Astrocyte (in vitro differentiated cells and primary cell): ENCODE data around the gene NEMP1.

Experiments
- EZH2 ChIP-seq: IDR thresholded peaks from 2 replicates; pipeline ENCODE4 v1.6.1; 2012; ENCODE audit warnings: mild to moderate bottlenecking, low read length, inconsistent platforms; ENCODE audit not compliant: insufficient read depth
- TF ChIP-seq, protein P1 (sequence below): IDR thresholded peaks from 2 replicates; pipeline ENCODE4 v1.5.1; 2011; ENCODE audit warnings: low read depth, mild to moderate bottlenecking, inconsistent platforms, low read length, moderate library complexity; ENCODE audit not compliant: insufficient read depth

GRCh38 chr12:57042695-57043094 is 35.9 kb downstream of the NEMP1 start:
- TF ChIP-seq, protein P1, sequence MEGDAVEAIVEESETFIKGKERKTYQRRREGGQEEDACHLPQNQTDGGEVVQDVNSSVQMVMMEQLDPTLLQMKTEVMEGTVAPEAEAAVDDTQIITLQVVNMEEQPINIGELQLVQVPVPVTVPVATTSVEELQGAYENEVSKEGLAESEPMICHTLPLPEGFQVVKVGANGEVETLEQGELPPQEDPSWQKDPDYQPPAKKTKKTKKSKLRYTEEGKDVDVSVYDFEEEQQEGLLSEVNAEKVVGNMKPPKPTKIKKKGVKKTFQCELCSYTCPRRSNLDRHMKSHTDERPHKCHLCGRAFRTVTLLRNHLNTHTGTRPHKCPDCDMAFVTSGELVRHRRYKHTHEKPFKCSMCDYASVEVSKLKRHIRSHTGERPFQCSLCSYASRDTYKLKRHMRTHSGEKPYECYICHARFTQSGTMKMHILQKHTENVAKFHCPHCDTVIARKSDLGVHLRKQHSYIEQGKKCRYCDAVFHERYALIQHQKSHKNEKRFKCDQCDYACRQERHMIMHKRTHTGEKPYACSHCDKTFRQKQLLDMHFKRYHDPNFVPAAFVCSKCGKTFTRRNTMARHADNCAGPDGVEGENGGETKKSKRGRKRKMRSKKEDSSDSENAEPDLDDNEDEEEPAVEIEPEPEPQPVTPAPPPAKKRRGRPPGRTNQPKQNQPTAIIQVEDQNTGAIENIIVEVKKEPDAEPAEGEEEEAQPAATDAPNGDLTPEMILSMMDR, result no peak
- no peak for TF ChIP-seq EZH2
